Fibroblast of mammary gland (primary cell): ENCODE results near the gene ANXA10.
"Not testable (repeated sequence)": the region's sequence is repeated elsewhere in the genome, so short reads cannot be mapped to it uniquely, and the experiment has no call there.

Experiments used
- DNase-seq: peaks from one replicate; pipeline ENCODE4 v3.0.0-alpha.2; 2010; ENCODE audit warnings: low read depth
- H3K4me3 ChIP-seq: 2 replicates; pipeline ENCODE4 v1.5.1; 2011; ENCODE audit warnings: low read depth, mild to moderate bottlenecking, low read length, moderate library complexity; ENCODE audit not compliant: control insufficient read depth
- CTCF ChIP-seq: conservative IDR thresholded peaks from 2 replicates; pipeline ENCODE4 v1.5.1; 2011; ENCODE audit warnings: low read depth, low read length, inconsistent platforms; ENCODE audit not compliant: control insufficient read depth, insufficient read depth

ANXA10 gene

DNA sequence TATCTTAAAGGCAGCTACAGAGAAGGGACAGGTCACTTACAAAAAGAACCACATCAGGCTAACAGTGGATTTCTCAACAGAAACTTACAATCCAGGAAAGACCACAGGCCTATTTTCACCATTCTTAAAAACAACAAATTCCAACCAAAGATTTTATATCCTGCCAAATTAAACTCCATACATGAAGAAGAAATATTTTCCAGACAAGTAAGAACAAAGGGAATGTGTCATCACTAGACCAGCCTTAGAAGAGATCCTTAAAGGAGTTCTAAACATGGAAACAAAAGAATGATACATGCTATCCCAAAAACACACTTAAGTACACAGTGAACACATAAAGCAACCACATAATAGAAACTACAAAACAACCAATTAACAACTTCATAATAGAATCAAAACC, 105.6 kb downstream of the ANXA10 start:
- no peak for TF ChIP-seq CTCF
- H3K4me3 ChIP-seq: no peak overlapping the region
- DNase-seq: peak; percentile 2

DNA sequence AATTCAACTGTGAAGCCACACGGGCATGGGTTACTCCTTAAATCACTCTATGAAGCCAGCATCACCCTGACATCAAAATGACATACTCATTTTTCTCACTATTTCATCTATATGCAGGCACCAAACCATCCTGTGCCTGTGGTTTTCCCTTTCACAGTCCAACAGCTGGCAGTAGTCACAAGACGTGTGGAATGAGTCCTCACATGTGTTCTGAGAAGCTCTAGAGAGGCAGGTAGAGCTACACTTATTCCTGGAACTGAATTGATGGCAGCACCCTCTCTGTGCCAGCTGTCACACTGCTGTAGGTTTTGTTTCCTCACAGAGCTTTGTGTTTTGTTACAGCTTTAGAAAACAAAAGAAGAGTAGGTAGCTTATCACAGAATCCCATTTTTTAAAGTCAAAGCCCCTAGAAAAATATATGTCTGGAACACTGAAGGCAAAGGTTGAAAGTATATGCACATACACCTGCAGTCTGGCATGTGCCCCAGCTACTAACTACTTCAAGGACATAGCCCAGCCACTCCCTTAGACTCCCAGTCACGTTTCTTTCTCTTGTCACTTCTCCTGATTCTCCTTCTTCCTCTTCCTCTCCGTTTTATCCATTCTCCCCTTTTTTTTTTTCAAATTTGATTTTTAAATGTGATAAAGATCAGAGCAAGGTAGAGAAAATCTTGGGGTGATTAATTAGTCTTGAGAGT, 107.1 kb downstream of the ANXA10 start:
- no peak for DNase-seq
- TF ChIP-seq CTCF: no peak
- H3K4me3 ChIP-seq: no peak overlapping the region

DNA sequence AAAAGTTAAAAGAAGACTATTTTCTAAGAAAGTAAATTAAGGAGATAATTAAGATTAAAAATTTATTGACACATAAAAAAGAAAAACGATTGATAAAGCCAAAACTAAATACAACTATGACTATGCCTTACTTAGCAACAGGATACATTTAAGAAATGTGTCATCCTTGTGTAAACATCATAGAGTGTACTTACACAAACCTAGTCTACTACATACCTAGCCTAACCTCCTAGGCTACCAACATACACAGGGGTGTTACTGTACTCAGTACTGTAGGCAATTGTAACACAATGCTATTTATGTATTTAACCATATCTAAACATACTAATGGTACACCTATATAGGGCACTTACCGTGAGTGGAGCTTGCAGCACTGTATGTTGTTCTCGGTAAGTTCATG, 108.3 kb downstream of the ANXA10 start:
- peak; percentile 17 for DNase-seq
- TF ChIP-seq CTCF: no peak
- H3K4me3 ChIP-seq: no peak overlapping the region

DNA sequence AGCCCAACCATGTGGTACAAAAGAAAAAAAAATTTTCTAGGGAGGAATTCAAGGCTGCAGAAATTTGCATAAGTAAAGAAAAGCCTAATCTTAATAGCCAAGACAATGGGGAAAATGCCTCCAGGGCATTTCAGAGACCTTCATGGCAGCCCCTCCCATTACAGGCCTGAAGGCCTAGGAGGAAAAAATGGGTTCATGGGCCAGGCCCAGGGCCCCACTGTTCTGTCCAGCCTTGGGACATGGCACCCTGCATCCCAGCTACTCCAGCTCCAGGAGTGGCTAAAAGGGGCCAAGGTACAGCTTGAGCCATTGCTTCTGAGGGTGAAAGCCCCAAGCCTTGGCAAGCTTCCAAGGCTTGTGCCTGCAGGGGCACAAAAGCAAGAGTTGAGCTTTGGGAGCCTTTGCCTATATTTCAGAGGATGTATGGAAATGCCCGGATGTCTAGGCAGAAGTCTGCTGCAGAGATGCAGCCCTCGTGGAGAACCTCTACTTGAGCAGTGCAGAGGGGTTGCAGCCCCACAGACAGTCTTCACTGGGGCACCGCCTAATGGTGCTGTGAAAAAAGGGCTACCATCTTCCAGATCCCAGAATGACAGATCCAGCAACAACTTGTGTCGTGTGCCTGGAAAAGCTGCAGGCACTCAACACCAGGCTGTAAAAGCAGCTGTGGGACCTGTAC, 111.0 kb downstream of the ANXA10 start:
- no peak for TF ChIP-seq CTCF
- no peak for DNase-seq
- no peak overlapping the region for H3K4me3 ChIP-seq

- H3K4me3 ChIP-seq: no peak overlapping the region
- TF ChIP-seq CTCF: no peak
- no peak for DNase-seq
Observed at GRCh38 chr4:168208957-168209614, 116.7 kb downstream of the ANXA10 start.

GRCh38 chr4:168212656-168213055, 120.3 kb downstream of the ANXA10 start:
- no peak for DNase-seq
- H3K4me3 ChIP-seq: no peak overlapping the region
- no peak for TF ChIP-seq CTCF

DNA sequence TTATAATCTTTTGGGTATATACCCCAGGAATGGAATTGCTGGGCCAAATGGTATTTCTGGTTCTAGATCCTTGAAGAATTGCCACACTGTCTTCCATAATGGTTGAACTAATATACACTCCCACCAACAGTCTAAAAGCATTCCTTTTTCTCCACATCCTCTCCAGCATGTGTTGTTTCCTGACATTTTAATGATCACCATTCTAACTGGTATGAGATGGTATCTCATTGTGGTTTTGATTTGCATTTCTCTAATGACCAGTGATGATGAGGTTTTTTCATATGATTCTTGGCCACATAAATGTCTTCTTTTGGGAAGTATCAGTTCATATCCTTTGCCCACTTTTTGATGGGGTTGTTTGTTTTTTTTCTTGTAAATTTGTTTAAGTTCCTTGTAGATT, 121.2 kb downstream of the ANXA10 start:
- not testable (repeated sequence) for DNase-seq, H3K4me3 ChIP-seq
